ENCODE data around the gene MYOG. TPM values are rescaled to one million over a fixed set of nuclear protein-coding genes. Genes with fewer than 3 reads are reported as not detected.

Gene MYOG
- total RNA-seq, 1 experiment from 2014 or later = not detected

DNA sequence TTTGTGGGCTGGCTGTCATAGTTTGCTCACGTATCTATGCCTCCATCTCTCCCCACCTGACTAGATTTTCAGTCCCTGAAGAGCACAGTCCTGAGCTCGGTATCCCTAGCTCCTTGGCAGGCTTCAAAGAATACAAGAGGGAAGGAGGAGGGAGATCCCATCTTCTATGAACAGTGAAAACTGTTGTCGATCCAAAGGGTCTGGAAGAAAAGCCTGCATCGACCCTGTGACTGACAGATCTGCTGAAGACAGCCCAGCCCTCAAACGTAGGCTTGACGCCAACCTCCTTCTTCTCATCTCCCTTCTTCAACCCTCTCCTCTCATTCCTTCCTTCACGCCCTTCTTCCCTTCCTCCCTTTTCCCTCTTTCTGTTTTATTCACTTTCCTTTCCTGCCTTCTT is 28.4 kb upstream of the MYOG start:
- no peaks in the 10 kb centered on the region for H3K79me1 ChIP-seq (ENCODE audit: insufficient read depth, low read depth, low read length, poor library complexity, severe bottlenecking)
- H3K9me3 ChIP-seq (ENCODE audit: control insufficient read depth, low read depth, low read length) = no peaks in the 10 kb centered on the region
- H3K4me2 ChIP-seq (ENCODE audit: insufficient read depth, insufficient read length, low read length) = no peak overlapping the region
- no peaks in the 10 kb centered on the region; a peak in 1 of 5 replicates for H3K9me3 Mint-ChIP-seq
- no peak overlapping the region for H2AK5ac ChIP-seq (ENCODE audit: insufficient read length, low read length)
- H4K20me1 ChIP-seq (ENCODE audit: control insufficient read depth, insufficient read depth, insufficient read length) = no peaks in the 10 kb centered on the region
- no peak overlapping the region for H4K91ac ChIP-seq (ENCODE audit: insufficient read length, low read depth, low read length)
- no peak overlapping the region for H3K14ac ChIP-seq (ENCODE audit: insufficient read depth, low read length)
- no peak overlapping the region for H3K27ac Mint-ChIP-seq
- no peak overlapping the region for H3K4ac ChIP-seq (ENCODE audit: low read depth, low read length)
- no peak overlapping the region for H4K8ac ChIP-seq (replicated peaks; ENCODE audit: insufficient read length, low read depth, low read length)
- no peak overlapping the region for H2BK120ac ChIP-seq (ENCODE audit: low read depth, low read length, poor library complexity, severe bottlenecking)
- H3K4me1 ChIP-seq (ENCODE audit: insufficient read depth, low read length) = no peaks in the 10 kb centered on the region
- H3K23ac ChIP-seq (ENCODE audit: insufficient read length, low read depth, low read length) = no peak overlapping the region
- WGBS (ENCODE audit: extremely low coverage, insufficient read length, low lambda C conversion rate) = 100% methylated on average over 1 of the region's 7 CpGs
- H3K79me2 ChIP-seq (ENCODE audit: insufficient read depth, low read length) = no peaks in the 10 kb centered on the region
- no peak for TF ChIP-seq CTCF (conservative IDR thresholded peaks at IDR 0.05)
- H3K27me3 ChIP-seq (ENCODE audit: insufficient read depth, low read length) = no peaks in the 10 kb centered on the region
- no peak overlapping the region for H3K27ac ChIP-seq (ENCODE audit: insufficient read length, low read depth, low read length)
- H3K56ac ChIP-seq (ENCODE audit: insufficient read length, low read depth, low read length) = no peak overlapping the region
- peaks cover 43% of the 10 kb centered on the region for H3K27me3 Mint-ChIP-seq (ENCODE audit: low read depth)
- no peak overlapping the region for H3K9ac ChIP-seq (ENCODE audit: extremely low read depth, insufficient read length, low read length)
- no peak overlapping the region for H2BK5ac ChIP-seq (ENCODE audit: insufficient read length, low read length)
- no peaks in the 10 kb centered on the region for H3K36me3 Mint-ChIP-seq (ENCODE audit: insufficient read depth in 1 of 3, low read depth in 3 of 3)
- no peak overlapping the region for H2BK12ac ChIP-seq (ENCODE audit: insufficient read length, low read depth, low read length)
- H2BK20ac ChIP-seq (ENCODE audit: low read depth, low read length, poor library complexity, severe bottlenecking) = no peak overlapping the region
- H3K23me2 ChIP-seq (ENCODE audit: insufficient read length, low read depth, low read length, poor library complexity, severe bottlenecking) = no peaks in the 10 kb centered on the region
- no peak overlapping the region for H3K4me3 Mint-ChIP-seq
- no peak overlapping the region for H2AFZ ChIP-seq (ENCODE audit: low read length)
- peaks cover 0 to 4% of the 10 kb centered on the region in 2 experiments; a peak in 1 of 4 replicates for H3K4me1 Mint-ChIP-seq
- no peak for DNase-seq
- H3K18ac ChIP-seq (ENCODE audit: insufficient read length, low read depth, low read length) = no peak overlapping the region
- H3T11ph ChIP-seq (ENCODE audit: low read length) = no peak overlapping the region
- H4K5ac ChIP-seq (ENCODE audit: insufficient read length, low read depth, low read length) = no peak overlapping the region
- no peak overlapping the region for H2BK15ac ChIP-seq (ENCODE audit: low read depth, low read length)
